Mesendoderm (in vitro differentiated cells): ENCODE measurements around the gene ZNF521.

ENCODE experiments used
- DNase-seq: peaks from one replicate; pipeline ENCODE4 v3.0.0; 2013
- H2AK5ac ChIP-seq: 2 replicates; pipeline ENCODE4 v1.6.1; 2013; ENCODE audit warnings: low read length, inconsistent platforms
- H2BK120ac ChIP-seq: 2 replicates; pipeline ENCODE4 v1.6.1; 2013; ENCODE audit warnings: low read depth, mild to moderate bottlenecking, low read length, moderate library complexity, mixed read lengths
- H2BK15ac ChIP-seq: replicated peaks from 2 replicates; pipeline ENCODE4 v1.6.1; 2013; ENCODE audit warnings: low read depth, mild to moderate bottlenecking, moderate library complexity
- H2BK5ac ChIP-seq: 2 replicates; pipeline ENCODE4 v1.6.1; 2013; ENCODE audit warnings: low read length, inconsistent platforms
- H3K18ac ChIP-seq: 2 replicates; pipeline ENCODE4 v1.6.1; 2013; ENCODE audit warnings: mild to moderate bottlenecking, low read length, mixed read lengths
- H3K23ac ChIP-seq: one replicate; pipeline ENCODE4 v1.6.1; 2013; ENCODE audit warnings: low read length
- H3K27ac ChIP-seq: 2 replicates; pipeline ENCODE4 v1.5.1; 2013; ENCODE audit warnings: low read depth, mild to moderate bottlenecking, inconsistent platforms, low read length, moderate library complexity
- H3K27me3 ChIP-seq: 2 replicates; pipeline ENCODE4 v1.6.1; 2013; ENCODE audit warnings: low read length, control low read depth, mild to moderate bottlenecking, inconsistent platforms; ENCODE audit not compliant: insufficient read depth, poor library complexity
- H3K36me3 ChIP-seq: 2 replicates; pipeline ENCODE4 v1.6.1; 2013; ENCODE audit warnings: low read length, inconsistent platforms; ENCODE audit not compliant: control insufficient read depth, insufficient read depth
- H3K4ac ChIP-seq: one replicate; pipeline ENCODE4 v1.6.1; 2013; ENCODE audit warnings: low read depth, mild to moderate bottlenecking, low read length, moderate library complexity
- H3K4me1 ChIP-seq: 2 replicates; pipeline ENCODE4 v1.6.1; 2013; ENCODE audit warnings: low read depth, low read length, inconsistent platforms; ENCODE audit not compliant: control insufficient read depth
- H3K4me2 ChIP-seq: 2 replicates; pipeline ENCODE4 v1.6.1; 2013; ENCODE audit warnings: low read length
- H3K4me3 ChIP-seq: 2 replicates; pipeline ENCODE4 v1.5.1; 2013; ENCODE audit warnings: mild to moderate bottlenecking, low read length
- H3K56ac ChIP-seq: one replicate; pipeline ENCODE4 v1.6.1; 2013; ENCODE audit warnings: low read length
- H3K79me1 ChIP-seq: 2 replicates; pipeline ENCODE4 v1.6.1; 2013; ENCODE audit warnings: low read length, inconsistent platforms
- H3K79me2 ChIP-seq: 2 replicates; pipeline ENCODE4 v1.6.1; 2013; ENCODE audit warnings: mild to moderate bottlenecking, low read length; ENCODE audit not compliant: control insufficient read depth, insufficient read depth
- H3K9ac ChIP-seq: 2 replicates; pipeline ENCODE4 v1.6.1; 2013; ENCODE audit warnings: low read length, inconsistent platforms
- H4K5ac ChIP-seq: one replicate; pipeline ENCODE4 v1.6.1; 2013; ENCODE audit warnings: low read length
- H4K8ac ChIP-seq: one replicate; pipeline ENCODE4 v1.6.1; 2013; ENCODE audit warnings: low read depth, mild to moderate bottlenecking, control low read depth, low read length, moderate library complexity
- WGBS: extraction: QIAGEN DNeasy Blood & Tissue Kit; methylation state at CpG from one replicate; pipeline ENCODE4 v1.1.7; 2013; ENCODE audit warnings: low lambda C conversion rate, missing lambda C conversion rate; ENCODE audit not compliant: insufficient coverage; ENCODE audit errors: extremely low coverage; 5-methylcytosine and 5-hydroxymethylcytosine counted together

ZNF521 gene

DNA sequence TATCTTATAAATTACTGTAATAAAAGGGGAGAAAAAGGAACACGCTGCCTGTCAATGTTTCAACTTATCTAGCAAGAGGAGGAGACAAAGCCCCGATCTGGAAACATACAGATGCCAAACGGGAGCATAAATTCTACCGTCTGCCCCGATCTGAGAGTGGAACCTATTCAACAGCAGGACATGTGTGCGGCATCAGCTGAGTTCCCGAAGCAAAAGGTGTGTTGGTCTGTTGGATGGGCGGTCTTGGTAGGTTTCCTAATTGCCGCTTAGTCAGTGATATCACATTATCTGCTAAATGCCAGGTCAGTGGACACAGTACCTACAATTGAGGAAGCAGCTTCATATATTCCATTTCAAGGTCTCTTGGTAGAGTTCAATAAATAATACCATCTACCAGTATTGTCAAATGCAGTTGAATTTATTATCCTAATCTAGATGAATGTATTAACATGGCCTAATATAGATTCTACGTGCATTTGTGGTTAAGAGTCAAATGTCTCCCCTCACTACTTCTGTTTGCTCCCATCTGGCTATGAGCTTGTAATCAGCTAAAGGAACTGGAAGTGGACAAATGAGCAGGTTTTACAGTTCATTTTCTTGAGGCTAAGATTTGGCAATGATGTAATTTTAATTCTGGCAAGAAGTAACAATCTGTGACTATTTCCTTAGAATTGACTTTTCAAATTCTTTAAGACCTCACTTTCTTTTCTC, 219.0 kb downstream of the ZNF521 start:
- H2BK120ac ChIP-seq: no peak overlapping the region
- H3K79me1 ChIP-seq: no peaks in the 10 kb centered on the region

DNA sequence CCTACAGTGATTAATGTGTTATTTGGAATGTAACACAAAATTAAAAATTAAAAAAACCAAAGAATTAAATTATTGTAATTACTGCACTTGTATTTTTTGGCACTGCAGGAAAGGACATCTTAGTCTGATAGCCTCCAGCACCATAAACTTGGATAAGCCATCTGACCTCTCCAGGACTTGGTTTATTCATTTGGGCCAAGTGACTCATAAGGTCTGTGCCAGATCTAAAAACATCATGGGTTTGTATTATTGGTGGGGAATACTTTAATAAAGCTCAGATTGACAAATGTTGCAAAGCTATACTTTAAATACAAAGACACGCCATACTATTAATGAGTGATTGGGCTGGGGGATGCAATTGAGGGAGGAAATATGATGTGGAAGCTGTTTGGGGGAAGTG, 225.2 kb downstream of the ZNF521 start:
- no peak overlapping the region for H2BK15ac ChIP-seq
- no peak overlapping the region for H2AK5ac ChIP-seq
- no peaks in the 10 kb centered on the region for H3K79me1 ChIP-seq
- H4K8ac ChIP-seq: no peak overlapping the region
- no peak overlapping the region for H2BK120ac ChIP-seq
- no peak overlapping the region for H3K27ac ChIP-seq
- no peak for DNase-seq
- no CpG with 5 or more reads among the region's 1 CpG for WGBS
- no peak overlapping the region for H4K5ac ChIP-seq
- no peaks in the 10 kb centered on the region for H3K4me1 ChIP-seq
- no peak overlapping the region for H3K4ac ChIP-seq
- no peak overlapping the region for H3K18ac ChIP-seq
- no peak overlapping the region for H2BK5ac ChIP-seq
- H3K79me2 ChIP-seq: no peaks in the 10 kb centered on the region
- H3K4me3 ChIP-seq: no peak overlapping the region
- no peak overlapping the region for H3K23ac ChIP-seq
- no peak overlapping the region for H3K9ac ChIP-seq
- H3K4me2 ChIP-seq: no peak overlapping the region
- H3K36me3 ChIP-seq: no peaks in the 10 kb centered on the region
- no peaks in the 10 kb centered on the region for H3K27me3 ChIP-seq
- no peak overlapping the region for H3K56ac ChIP-seq

More for the DNA sequence above, 219.0 kb downstream of the ZNF521 start:
- H3K4me3 ChIP-seq: no peak overlapping the region
- H3K36me3 ChIP-seq: no peaks in the 10 kb centered on the region
- WGBS: no CpG with 5 or more reads among the region's 10 CpGs
- H3K23ac ChIP-seq: no peak overlapping the region
- H2BK5ac ChIP-seq: no peak overlapping the region
- no peak overlapping the region for H2AK5ac ChIP-seq
- no peaks in the 10 kb centered on the region for H3K79me2 ChIP-seq
- no peak overlapping the region for H3K4ac ChIP-seq
- H3K27ac ChIP-seq: no peak overlapping the region
- H3K4me2 ChIP-seq: no peak overlapping the region
- no peak overlapping the region for H3K56ac ChIP-seq
- no peak overlapping the region for H3K18ac ChIP-seq
- H3K27me3 ChIP-seq: no peaks in the 10 kb centered on the region
- DNase-seq: no peak
- no peak overlapping the region for H3K9ac ChIP-seq
- H4K8ac ChIP-seq: no peak overlapping the region
- H4K5ac ChIP-seq: no peak overlapping the region
- H2BK15ac ChIP-seq: no peak overlapping the region
- peaks cover 1% of the 10 kb centered on the region for H3K4me1 ChIP-seq

DNA sequence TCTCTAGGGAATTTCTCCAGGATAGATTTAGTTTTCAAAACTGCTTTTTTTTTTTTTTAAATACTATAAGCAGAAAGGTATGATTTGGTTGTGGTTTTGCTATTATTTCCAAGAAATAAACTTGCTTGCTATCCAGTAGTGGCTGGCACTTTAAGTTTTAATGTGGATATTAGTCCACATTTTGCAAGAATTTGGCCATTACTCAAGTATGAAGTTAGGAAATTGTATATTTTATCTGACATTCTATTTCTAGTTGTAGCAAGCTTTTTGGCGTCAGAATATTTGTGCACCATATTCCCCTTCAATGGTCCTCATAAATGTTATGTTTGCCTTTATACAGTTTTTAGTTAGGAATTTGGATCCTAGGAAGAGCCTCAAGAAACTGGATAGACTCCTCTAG, 226.3 kb downstream of the ZNF521 start:
- no peaks in the 10 kb centered on the region for H3K27me3 ChIP-seq
- H3K79me1 ChIP-seq: no peaks in the 10 kb centered on the region
- H3K27ac ChIP-seq: no peak overlapping the region
- no peaks in the 10 kb centered on the region for H3K4me1 ChIP-seq
- no peak overlapping the region for H3K4me3 ChIP-seq
- H3K4ac ChIP-seq: no peak overlapping the region
- H3K9ac ChIP-seq: no peak overlapping the region
- WGBS: no CpG with 5 or more reads among the region's 1 CpG
- no peak overlapping the region for H4K8ac ChIP-seq
- no peak overlapping the region for H2AK5ac ChIP-seq
- DNase-seq: no peak
- no peaks in the 10 kb centered on the region for H3K36me3 ChIP-seq
- no peak overlapping the region for H4K5ac ChIP-seq
- no peaks in the 10 kb centered on the region for H3K79me2 ChIP-seq
- no peak overlapping the region for H3K4me2 ChIP-seq
- H2BK15ac ChIP-seq: no peak overlapping the region
- H3K23ac ChIP-seq: no peak overlapping the region
- no peak overlapping the region for H3K56ac ChIP-seq
- no peak overlapping the region for H2BK120ac ChIP-seq
- no peak overlapping the region for H3K18ac ChIP-seq
- no peak overlapping the region for H2BK5ac ChIP-seq

DNA sequence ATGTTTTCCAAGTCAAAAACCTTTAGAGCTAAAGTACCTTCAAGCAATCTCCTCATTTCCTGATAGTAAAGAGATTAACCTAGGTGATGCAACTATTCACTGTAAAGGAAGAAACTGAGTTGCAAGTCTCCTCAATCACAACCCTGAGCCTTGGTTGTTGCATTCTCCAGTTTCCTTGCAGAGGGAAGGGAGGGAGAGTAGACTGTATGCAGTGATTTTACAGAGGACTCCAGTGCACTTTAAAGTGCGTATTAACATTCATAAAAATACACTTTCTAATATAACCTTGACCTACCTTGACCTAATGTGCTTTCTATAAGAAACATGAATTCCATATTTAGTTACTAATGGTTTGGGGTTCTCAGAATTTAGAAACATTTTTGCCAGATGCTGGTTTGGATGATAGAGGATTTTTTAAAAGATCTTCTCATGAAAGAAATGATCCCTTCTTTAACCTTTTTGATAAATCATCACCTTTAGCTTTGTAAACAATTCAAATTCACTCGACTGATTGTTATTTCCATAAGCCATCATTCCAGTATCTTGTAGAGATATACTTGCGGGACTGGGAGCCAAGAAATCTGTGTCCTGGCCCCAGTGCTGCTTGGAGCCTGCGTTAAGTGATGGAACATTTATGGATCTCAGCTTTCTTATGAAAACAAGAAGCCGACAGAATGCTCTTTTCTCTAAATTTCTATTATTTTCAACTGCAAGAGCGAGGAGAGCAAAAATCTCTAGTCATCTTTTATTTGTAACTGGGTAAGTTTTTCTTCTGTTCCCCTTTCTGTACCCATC, 228.3 kb downstream of the ZNF521 start:
- no peak overlapping the region for H3K4ac ChIP-seq
- H3K79me2 ChIP-seq: no peaks in the 10 kb centered on the region
- no peaks in the 10 kb centered on the region for H3K27me3 ChIP-seq
- H3K23ac ChIP-seq: no peak overlapping the region
- no peak overlapping the region for H3K4me2 ChIP-seq
- H3K27ac ChIP-seq: no peak overlapping the region
- H2BK5ac ChIP-seq: no peak overlapping the region
- no peak overlapping the region for H3K9ac ChIP-seq
- H2BK120ac ChIP-seq: no peak overlapping the region
- no peak overlapping the region for H3K56ac ChIP-seq
- no peaks in the 10 kb centered on the region for H3K36me3 ChIP-seq
- peak; percentile 16 for DNase-seq
- no peaks in the 10 kb centered on the region for H3K79me1 ChIP-seq
- H3K4me1 ChIP-seq: no peaks in the 10 kb centered on the region
- no peak overlapping the region for H4K5ac ChIP-seq
- H2BK15ac ChIP-seq: no peak overlapping the region
- WGBS: no CpG with 5 or more reads among the region's 6 CpGs
- no peak overlapping the region for H3K4me3 ChIP-seq
- H3K18ac ChIP-seq: no peak overlapping the region
- no peak overlapping the region for H2AK5ac ChIP-seq
- no peak overlapping the region for H4K8ac ChIP-seq

DNA sequence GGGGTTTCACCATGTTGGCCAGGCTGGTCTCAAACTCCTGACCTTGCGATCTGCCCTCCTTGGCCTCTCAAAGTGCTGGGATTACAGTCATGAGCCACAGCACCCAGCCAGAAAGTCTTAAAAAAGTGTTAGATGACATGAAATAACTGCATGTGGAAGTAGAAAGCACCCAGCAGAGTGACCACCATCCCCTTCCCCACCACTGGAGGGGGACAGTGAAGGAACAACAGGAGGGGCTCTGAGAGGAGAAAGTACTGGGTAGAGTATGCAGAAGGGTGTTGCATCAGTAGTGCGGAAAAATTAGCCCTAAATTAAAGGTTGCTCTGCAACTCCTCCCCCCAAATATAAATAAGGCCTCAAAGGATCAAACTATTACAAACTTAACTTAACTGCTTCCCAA, 230.5 kb downstream of the ZNF521 start:
- Histone ChIP-seq H3K4me2 (no peak overlapping the region), H2AK5ac (no peak overlapping the region), H3K23ac (no peak overlapping the region), H3K56ac (no peak overlapping the region), H3K36me3 (no peaks in the 10 kb centered on the region), H2BK15ac (no peak overlapping the region), H3K79me2 (no peaks in the 10 kb centered on the region), H4K5ac (no peak overlapping the region), H3K4me1 (no peaks in the 10 kb centered on the region), H3K27ac (no peak overlapping the region), H3K79me1 (no peaks in the 10 kb centered on the region), H3K4me3 (no peak overlapping the region), H2BK120ac (no peak overlapping the region), H3K18ac (no peak overlapping the region), H3K27me3 (no peaks in the 10 kb centered on the region), H4K8ac (no peak overlapping the region), H3K9ac (no peak overlapping the region), H2BK5ac (no peak overlapping the region), H3K4ac (no peak overlapping the region)
- WGBS: no CpG with 5 or more reads among the region's 2 CpGs
- DNase-seq: peak; percentile 39
